GM12864 (cell line): ENCODE results near the gene XPNPEP2.
"Not testable (repeated sequence)": the region's sequence is repeated elsewhere in the genome, so short reads cannot be mapped to it uniquely, and the experiment has no call there.

ENCODE experiments used
- DNase-seq: peaks from one replicate; pipeline ENCODE4 v3.0.0-alpha.2; 2011; ENCODE audit warnings: low read depth
- H3K4me3 ChIP-seq: 2 replicates; pipeline ENCODE4 v1.5.1; 2011; ENCODE audit warnings: mild to moderate bottlenecking, low read depth, low read length, control low read depth
- CTCF ChIP-seq: IDR thresholded peaks from 2 replicates; pipeline ENCODE4 v1.5.1; 2011; ENCODE audit warnings: low read depth, mild to moderate bottlenecking, moderate library complexity, low read length, control low read depth, inconsistent platforms; ENCODE audit errors: missing control alignments

The XPNPEP2 gene

GRCh38 chrX:129739578-129739977 lies 799 bp downstream of the XPNPEP2 start:
- TF ChIP-seq CTCF: no peak
- no peak for DNase-seq
- no peak overlapping the region for H3K4me3 ChIP-seq

- TF ChIP-seq CTCF: no peak
- no peak overlapping the region for H3K4me3 ChIP-seq
- DNase-seq: no peak
These were observed 3.3 kb downstream of the XPNPEP2 start for GRCh38 chrX:129741880-129742758.

- DNase-seq: not testable (repeated sequence)
These were observed 4.0 kb downstream of the XPNPEP2 start for GRCh38 chrX:129742759-129743152.

GRCh38 chrX:129743821-129744220 lies 5.0 kb downstream of the XPNPEP2 start:
- no peak for TF ChIP-seq CTCF
- DNase-seq: no peak
- no peak overlapping the region for H3K4me3 ChIP-seq

More at GRCh38 chrX:129742759-129743152, 4.0 kb downstream of the XPNPEP2 start:
- not testable (repeated sequence) for H3K4me3 ChIP-seq

GRCh38 chrX:129744861-129745321 lies 6.1 kb downstream of the XPNPEP2 start:
- no peak for DNase-seq

GRCh38 chrX:129746557-129747470 lies 8.0 kb downstream of the XPNPEP2 start:
- no peak for DNase-seq
- no peak overlapping the region for H3K4me3 ChIP-seq
- no peak for TF ChIP-seq CTCF

More at GRCh38 chrX:129744861-129745321, 6.1 kb downstream of the XPNPEP2 start:
- no peak overlapping the region for H3K4me3 ChIP-seq
- TF ChIP-seq CTCF: no peak

- no peak for TF ChIP-seq CTCF
- DNase-seq: no peak
- no peak overlapping the region for H3K4me3 ChIP-seq
These were observed 8.8 kb downstream of the XPNPEP2 start for GRCh38 chrX:129747533-129747932.
